ENCODE data around the gene PDSS1. TPM values are rescaled to one million over a fixed set of nuclear protein-coding genes. Genes with fewer than 3 reads are reported as not detected.
"Not testable (repeated sequence)": the region's sequence is repeated elsewhere in the genome, so short reads cannot be mapped to it uniquely, and the experiment has no call there.

PDSS1 gene
- total and polyA plus RNA-seq, 5 experiments from 2014 or later: 2.9 to 6.0 (median 3.9) TPM

- Mint-ChIP-seq H3K27me3 (no peaks in the 10 kb centered on the region), H3K9me3 (no peaks in the 10 kb centered on the region), H3K4me3 (peak overlapping the region; percentile 6 to 80 (median 65)), H3K27ac (peak overlapping the region; percentile 93 to 100 (median 97)), H3K36me3 (peaks cover 0 to 1% (median 0%) of the 10 kb centered on the region in 3 donors), H3K4me1 (peaks cover 14 to 40% (median 38%) of the 10 kb centered on the region in 4 donors)
- peak; percentile 89 to 94 for ATAC-seq
- peak in 6 of 10 donors; percentile 12 to 87 (median 66) for DNase-seq
- POLR2A ChIA-PET: interaction anchor here (0.9 to 2.3 kb wide), 5 partner anchors 14 to 471 kb away, joined by 3 to 16 read pairs (median 3); partner anchors contain the start of genes ABI1, APBB1IP, PDSS1 and YME1L1
These were observed 14.6 kb upstream of the PDSS1 start for GRCh38 chr10:26682931-26683330.

DNA sequence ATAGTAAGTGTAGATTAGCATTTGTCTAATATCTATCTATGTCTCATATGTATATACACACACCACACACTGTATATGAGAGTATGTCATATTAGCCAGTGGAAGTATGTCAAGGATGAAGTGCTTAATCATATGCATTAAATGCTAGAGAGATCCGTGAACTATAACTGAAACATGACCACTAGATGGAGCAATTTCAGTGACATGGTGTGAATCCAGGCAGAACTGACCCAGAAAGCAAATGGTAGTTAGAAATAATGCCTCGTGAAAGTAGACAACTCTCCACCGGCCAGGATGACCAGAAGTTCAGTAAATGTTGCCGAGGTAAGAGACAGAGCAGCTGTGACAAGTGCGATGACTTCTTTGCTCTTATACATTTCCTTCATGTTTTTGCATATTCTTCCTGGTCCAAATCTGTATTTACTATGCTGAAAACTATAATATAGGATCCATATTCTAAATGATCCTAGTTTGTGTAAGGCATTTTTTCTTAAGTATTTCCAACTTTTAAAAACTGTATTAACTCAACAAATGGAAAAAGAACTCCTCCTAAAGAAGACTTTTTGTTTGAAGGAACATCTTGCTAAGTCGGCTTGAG, 12.7 kb upstream of the PDSS1 start:
- H3K27me3 Mint-ChIP-seq, POLR2A ChIA-PET, H3K36me3 Mint-ChIP-seq: not testable (repeated sequence)
- Mint-ChIP-seq H3K9me3 (peaks cover 0 to 12% (median 0%) of the 10 kb centered on the region in 9 donors), H3K27ac (peak overlapping the region; percentile 54 to 98 (median 84)), H3K4me1 (peaks cover 19 to 50% (median 47%) of the 10 kb centered on the region in 4 donors), H3K4me3 (peak overlapping the region in 8 of 10 donors; percentile 5 to 72 (median 35))
- peak; percentile 29 to 58 for ATAC-seq
- peak in 4 of 10 donors; percentile 29 to 67 (median 56) for DNase-seq

DNA sequence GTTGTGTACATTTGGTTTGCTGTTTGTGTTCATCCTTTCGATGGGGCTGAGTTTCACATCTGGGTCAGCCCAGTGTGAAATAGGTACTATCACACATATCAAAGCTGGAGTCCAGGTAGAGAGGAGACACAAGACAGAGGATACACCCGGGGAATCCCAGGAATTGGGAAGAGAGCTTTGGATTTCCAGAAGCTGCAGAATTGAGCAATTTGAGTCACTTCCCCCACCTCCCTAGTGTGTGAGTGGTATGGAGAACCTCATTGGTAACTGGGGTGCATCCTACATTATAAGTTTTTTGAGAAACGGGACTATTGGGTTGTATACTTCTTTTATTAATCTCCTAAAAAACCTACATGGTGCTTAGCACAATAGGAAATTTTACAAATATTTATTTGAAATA, 12.1 kb upstream of the PDSS1 start:
- H3K9me3 Mint-ChIP-seq: peaks cover 0 to 15% (median 0%) of the 10 kb centered on the region in 9 donors
- H3K36me3 Mint-ChIP-seq: no peaks in the 10 kb centered on the region
- H3K4me1 Mint-ChIP-seq: peaks cover 19 to 52% (median 49%) of the 10 kb centered on the region in 4 donors
- peak overlapping the region in 6 of 10 donors; percentile 54 to 98 (median 86) for H3K27ac Mint-ChIP-seq
- POLR2A ChIA-PET: no interaction called here
- H3K4me3 Mint-ChIP-seq: peak overlapping the region in 5 of 10 donors; percentile 24 to 52 (median 32)
- no peaks in the 10 kb centered on the region for H3K27me3 Mint-ChIP-seq
- no peak for DNase-seq
- ATAC-seq: no peak

DNA sequence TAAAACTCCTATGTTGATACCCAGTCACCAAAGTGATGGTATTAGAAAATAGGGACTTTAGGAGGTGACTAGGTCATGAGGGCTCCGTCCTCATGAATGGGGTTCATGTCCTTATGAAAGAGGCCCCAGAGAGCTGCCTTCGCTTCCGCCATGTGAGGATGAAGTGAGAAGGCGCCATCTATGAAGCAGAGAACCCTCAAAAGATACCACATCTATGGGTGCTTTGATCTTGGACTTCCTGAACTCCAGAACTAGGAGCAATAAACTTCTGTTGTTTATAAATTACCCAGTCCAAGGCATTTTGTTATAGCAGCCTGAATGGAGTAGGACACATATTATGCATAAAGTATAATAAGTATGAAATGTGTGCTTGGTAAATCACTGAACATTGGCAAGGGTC, 8.1 kb upstream of the PDSS1 start:
- H3K9me3 Mint-ChIP-seq: peaks cover 0 to 15% (median 0%) of the 10 kb centered on the region in 9 donors
- peaks cover 16 to 25% (median 23%) of the 10 kb centered on the region in 4 donors for H3K4me1 Mint-ChIP-seq
- POLR2A ChIA-PET: no interaction called here
- ATAC-seq (peak in 1 of 2 donors; percentile 69), DNase-seq (peak in 3 of 10 donors; percentile 5 to 30 (median 18))
- no peaks in the 10 kb centered on the region for H3K36me3 Mint-ChIP-seq
- H3K27ac Mint-ChIP-seq: peak overlapping the region in 4 of 10 donors; percentile 11 to 85 (median 63)
- H3K4me3 Mint-ChIP-seq: peak overlapping the region in 1 of 10 donors; percentile 13
- peaks cover 0 to 1% (median 0%) of the 10 kb centered on the region in 5 donors for H3K27me3 Mint-ChIP-seq

- Mint-ChIP-seq H3K4me3 (no peak overlapping the region), H3K9me3 (peaks cover 0 to 15% (median 0%) of the 10 kb centered on the region in 9 donors), H3K27ac (peak overlapping the region in 1 of 10 donors; percentile 8), H3K36me3 (no peaks in the 10 kb centered on the region), H3K4me1 (peaks cover 5 to 14% (median 12%) of the 10 kb centered on the region in 4 donors), H3K27me3 (peaks cover 0 to 1% (median 0%) of the 10 kb centered on the region in 5 donors)
- ATAC-seq (no peak), DNase-seq (no peak)
- POLR2A ChIA-PET: no interaction called here
These were observed 6.6 kb upstream of the PDSS1 start for GRCh38 chr10:26690731-26691475.

DNA sequence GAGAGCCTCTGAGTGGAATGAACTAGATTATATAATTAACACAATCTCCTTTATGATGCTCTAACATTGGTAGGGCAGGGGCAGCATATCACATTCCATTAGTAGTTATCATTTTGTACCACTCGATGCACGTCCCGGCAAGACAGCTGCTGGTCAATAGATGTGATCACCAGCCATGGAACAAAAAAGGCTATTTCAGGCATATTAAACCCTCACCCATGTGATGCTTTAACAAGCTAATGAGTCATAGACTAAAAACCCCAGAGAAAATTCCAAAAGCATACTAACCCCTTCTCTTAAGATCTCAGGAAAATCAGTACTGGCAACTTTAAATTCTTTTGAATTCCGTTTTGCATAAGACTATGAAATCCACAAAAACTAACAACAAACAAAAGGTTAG, 3.0 kb upstream of the PDSS1 start:
- H3K4me1 Mint-ChIP-seq: peaks cover 13 to 36% (median 28%) of the 10 kb centered on the region in 4 donors
- ATAC-seq, DNase-seq, H3K27ac Mint-ChIP-seq, POLR2A ChIA-PET, H3K36me3 Mint-ChIP-seq, H3K9me3 Mint-ChIP-seq, H3K27me3 Mint-ChIP-seq: not testable (repeated sequence)
- peak overlapping the region in 1 of 10 donors; percentile 30 for H3K4me3 Mint-ChIP-seq

- ATAC-seq: peak in 1 of 2 donors; percentile 6
- H3K27me3 Mint-ChIP-seq: no peaks in the 10 kb centered on the region
- H3K36me3 Mint-ChIP-seq: peaks cover 0 to 2% (median 0%) of the 10 kb centered on the region in 3 donors
- H3K9me3 Mint-ChIP-seq: no peaks in the 10 kb centered on the region
- H3K4me1 Mint-ChIP-seq: peaks cover 17 to 39% (median 37%) of the 10 kb centered on the region in 4 donors
- no peak for DNase-seq
- peak overlapping the region; percentile 92 to 98 (median 94) for H3K4me3 Mint-ChIP-seq
- peak overlapping the region; percentile 94 to 99 (median 97) for H3K27ac Mint-ChIP-seq
- POLR2A ChIA-PET: interaction anchor here (0.6 to 2.4 kb wide), 8 partner anchors 10 to 1672 kb away, joined by 3 to 16 read pairs (median 4); partner anchors contain the start of genes APBB1IP, MASTL and YME1L1
These were observed 727 bp upstream of the PDSS1 start for GRCh38 chr10:26696786-26697162.

- POLR2A ChIA-PET: interaction anchor here (0.6 to 2.4 kb wide), 4 partner anchors 9 to 456 kb away, joined by 3 to 16 read pairs (median 10); partner anchors contain the start of genes MASTL and YME1L1
- Mint-ChIP-seq H3K4me3 (peak overlapping the region; percentile 92 to 98 (median 92)), H3K4me1 (peaks cover 17 to 48% (median 39%) of the 10 kb centered on the region in 4 donors), H3K27me3 (no peaks in the 10 kb centered on the region), H3K9me3 (no peaks in the 10 kb centered on the region), H3K27ac (peak overlapping the region; percentile 83 to 97 (median 91)), H3K36me3 (peaks cover 0 to 6% (median 0%) of the 10 kb centered on the region in 3 donors)
- ATAC-seq: no peak
- DNase-seq: peak in 1 of 10 donors; percentile 65
These were observed 564 bp downstream of the PDSS1 start for GRCh38 chr10:26697922-26698608.

DNA sequence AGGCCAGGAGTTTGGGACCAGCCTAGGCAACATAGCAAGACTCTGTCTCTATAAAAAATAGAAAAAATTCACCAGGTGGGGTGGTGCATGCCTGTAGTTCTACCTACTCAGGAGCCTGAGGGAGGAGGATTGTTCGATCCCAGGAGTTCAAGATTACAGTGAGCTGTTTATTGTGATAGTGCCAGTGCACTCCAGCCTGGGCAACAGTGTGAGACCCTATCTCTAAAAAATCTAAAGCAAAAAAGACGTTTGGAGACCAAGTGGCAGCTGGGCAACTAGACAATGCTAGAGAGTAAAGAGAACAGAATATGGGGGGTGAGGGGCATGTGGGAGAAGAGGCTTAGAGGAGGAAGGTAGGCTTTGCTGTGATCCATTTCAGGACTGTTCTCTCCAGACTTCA, 1.4 kb downstream of the PDSS1 start:
- ATAC-seq (no peak), DNase-seq (no peak)
- peak overlapping the region; percentile 92 to 98 (median 92) for H3K4me3 Mint-ChIP-seq
- H3K36me3 Mint-ChIP-seq: peaks cover 0 to 9% (median 0%) of the 10 kb centered on the region in 3 donors
- H3K27me3 Mint-ChIP-seq: no peaks in the 10 kb centered on the region
- peak overlapping the region in 7 of 10 donors; percentile 83 to 97 (median 92) for H3K27ac Mint-ChIP-seq
- POLR2A ChIA-PET: no interaction called here
- no peaks in the 10 kb centered on the region for H3K9me3 Mint-ChIP-seq
- H3K4me1 Mint-ChIP-seq: peaks cover 17 to 48% (median 40%) of the 10 kb centered on the region in 4 donors

DNA sequence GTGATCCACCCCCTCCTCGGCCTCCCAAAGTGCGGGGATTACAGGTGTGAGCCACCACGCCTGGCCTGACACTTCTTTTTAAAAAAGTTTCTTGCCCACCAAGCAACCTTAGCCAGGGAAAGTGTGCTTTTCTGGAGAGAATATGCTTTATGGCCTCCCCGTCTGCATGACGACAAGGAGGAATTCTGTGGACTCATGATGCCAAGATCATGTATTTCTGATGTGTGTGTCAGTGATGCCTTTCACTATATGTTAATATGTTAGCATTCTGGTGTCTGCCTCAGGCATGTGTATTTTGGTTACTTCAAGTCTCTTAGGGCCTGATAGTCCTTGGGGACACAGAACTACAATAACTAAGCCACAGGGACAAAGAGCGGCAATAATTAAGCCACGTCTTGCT, 2.1 kb downstream of the PDSS1 start:
- H3K4me3 Mint-ChIP-seq: peak overlapping the region in 5 of 10 donors; percentile 7 to 77 (median 14)
- H3K36me3 Mint-ChIP-seq: peaks cover 0 to 13% (median 0%) of the 10 kb centered on the region in 3 donors
- H3K9me3 Mint-ChIP-seq: no peaks in the 10 kb centered on the region
- no peaks in the 10 kb centered on the region for H3K27me3 Mint-ChIP-seq
- POLR2A ChIA-PET: no interaction called here
- no peak for DNase-seq
- peak overlapping the region in 1 of 10 donors; percentile 94 for H3K27ac Mint-ChIP-seq
- peaks cover 17 to 48% (median 40%) of the 10 kb centered on the region in 4 donors for H3K4me1 Mint-ChIP-seq
- ATAC-seq: no peak

DNA sequence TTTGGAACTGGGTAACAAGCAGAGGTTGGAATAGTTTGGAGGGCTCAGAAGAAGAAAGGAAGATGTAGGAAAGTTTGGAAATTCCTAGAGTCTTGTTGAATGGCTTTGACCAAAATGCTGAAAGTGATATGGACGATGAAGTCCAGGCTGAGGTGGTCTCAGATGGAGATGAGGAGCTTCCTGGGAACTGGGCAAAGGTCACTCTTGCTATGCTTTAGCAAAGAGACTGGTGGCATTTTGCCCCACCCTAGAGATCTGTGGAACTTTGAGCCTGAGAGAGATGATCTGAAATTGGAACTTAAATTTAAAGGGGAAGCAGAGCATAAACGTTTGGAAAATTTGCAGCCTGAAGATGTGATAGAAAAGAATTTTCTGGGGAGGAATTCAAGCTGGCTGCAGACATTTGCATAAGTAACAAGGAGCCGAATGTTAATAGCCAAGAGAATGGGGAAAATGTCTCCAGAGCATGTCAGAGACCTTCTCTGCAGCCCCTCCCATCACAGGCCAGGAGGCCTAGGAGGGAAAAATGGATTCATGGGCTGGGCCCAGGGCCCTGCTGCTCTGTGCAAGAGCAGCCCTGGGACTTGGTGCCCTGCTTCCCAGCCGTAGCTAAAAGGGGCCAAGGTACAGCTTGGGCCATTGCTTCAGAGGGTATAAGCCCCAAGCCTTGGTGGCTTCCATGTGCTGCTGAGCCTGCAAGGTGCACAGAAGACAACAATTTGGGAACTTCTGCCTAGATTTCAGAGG, 3.6 kb downstream of the PDSS1 start:
- Mint-ChIP-seq H3K4me3 (no peak overlapping the region), H3K36me3 (peaks cover 0 to 25% (median 5%) of the 10 kb centered on the region in 3 donors), H3K27ac (peak overlapping the region in 6 of 10 donors; percentile 2 to 71 (median 26)), H3K9me3 (no peaks in the 10 kb centered on the region), H3K27me3 (no peaks in the 10 kb centered on the region), H3K4me1 (peaks cover 20 to 48% (median 43%) of the 10 kb centered on the region in 4 donors)
- no peak for DNase-seq
- POLR2A ChIA-PET: no interaction called here
- no peak for ATAC-seq
